K562 (cell line): ENCODE results near the gene TBX10.

Experiments used
- CREB3L1 ChIP-seq: fragments of 450-650 bp; IDR thresholded peaks from 2 replicates; pipeline ENCODE4 v1.6.1; 2014; ENCODE audit warnings: low read depth, mild to moderate bottlenecking, moderate library complexity, borderline replicate concordance
- CTCF ChIP-seq, 3 experiments: IDR thresholded peaks in 2 of 3; conservative IDR thresholded peaks in 1 of 3; 2 replicates each; pipeline ENCODE4 v1.5.1; 2011 to 2012; ENCODE audit warnings: low read length in 3 of 3, mild to moderate bottlenecking in 3 of 3, control low read depth in 2 of 3, improper control_type of control experiment in 1 of 3, inconsistent platforms in 1 of 3, low read depth in 1 of 3, mixed read lengths in 1 of 3, moderate library complexity in 1 of 3; ENCODE audit not compliant: insufficient read depth in 2 of 3
- EGR1 ChIP-seq: fragments of 450-650 bp; conservative IDR thresholded peaks from 2 replicates; pipeline ENCODE4 v1.6.1; 2017; ENCODE audit warnings: mild to moderate bottlenecking
- GATAD2B ChIP-seq: fragments of 450-650 bp; IDR thresholded peaks from 2 replicates; pipeline ENCODE4 v1.6.1; 2017; ENCODE audit warnings: mild to moderate bottlenecking, borderline replicate concordance
- MECOM ChIP-seq: fragments of 250-450 bp; sonication (Bioruptor Pico); IDR thresholded peaks from 2 replicates; pipeline ENCODE4 v1.8.0; 2022; ENCODE audit warnings: inconsistent platforms
- POLR2AphosphoS5 ChIP-seq: IDR thresholded peaks from 2 replicates; pipeline ENCODE4 v1.6.1; 2011; ENCODE audit warnings: mild to moderate bottlenecking, low read depth, low read length, moderate library complexity; ENCODE audit not compliant: control insufficient read depth, insufficient read depth
- YY1 ChIP-seq, 3 experiments: IDR thresholded peaks; 2 replicates each; pipeline ENCODE4 v1.6.1; 2011; ENCODE audit warnings: low read length in 2 of 3, mild to moderate bottlenecking in 2 of 3, moderate library complexity in 2 of 3, borderline replicate concordance in 1 of 3, control low read depth in 1 of 3, low read depth in 1 of 3; ENCODE audit not compliant: insufficient read depth in 3 of 3, insufficient replicate concordance in 2 of 3, control insufficient read depth in 1 of 3, insufficient read length in 1 of 3; ENCODE audit errors: extremely low read depth in 1 of 3
- ZBTB9 ChIP-seq: fragments of 450-650 bp; formaldehyde crosslinking; IDR thresholded peaks from 2 replicates; pipeline ENCODE4 v1.4.0; 2020; ENCODE audit warnings: mild to moderate bottlenecking, moderate library complexity
- ZNF644 ChIP-seq: fragments of 200-800 bp; sonication (Bioruptor generic); IDR thresholded peaks from 2 replicates; pipeline ENCODE4 v1.6.1; 2016; ENCODE audit warnings: low read depth, missing genetic modification characterization, missing compliant biosample characterization

- TF ChIP-seq CREB3L1: no peak
- no peak for TF ChIP-seq CTCF (IDR thresholded peaks at IDR 0.05 in 2 of 3, conservative IDR thresholded peaks at IDR 0.05 in 1 of 3; ENCODE audit: insufficient read depth in 2 of 3, low read depth in 1 of 3, low read length in 3 of 3)
- no peak for TF ChIP-seq ZBTB9 (CRISPR knock-in tag)
- TF ChIP-seq MECOM (CRISPR knock-in tag): no peak
- no peak for TF ChIP-seq GATAD2B
- no peak for TF ChIP-seq YY1 (IDR thresholded peaks at IDR 0.05; ENCODE audit: borderline replicate concordance in 1 of 3, control insufficient read depth in 1 of 3, extremely low read depth in 1 of 3, insufficient read depth in 3 of 3, insufficient read length in 1 of 3, insufficient replicate concordance in 2 of 3, low read depth in 1 of 3, low read length in 2 of 3)
- TF ChIP-seq EGR1: no peak
- no peak for TF ChIP-seq POLR2AphosphoS5
- TF ChIP-seq ZNF644 (tag): no peak
Measured at GRCh38 chr11:67638535-67639437, 777 bp downstream of the TBX10 start.
